ENCODE measurements around the gene PTPN6. TPM values are rescaled to one million over a fixed set of nuclear protein-coding genes. Genes with fewer than 3 reads are reported as not detected.

Gene PTPN6
- total RNA-seq, 2 experiments from 2014 or later, result 79.0 to 83.5 TPM

DNA sequence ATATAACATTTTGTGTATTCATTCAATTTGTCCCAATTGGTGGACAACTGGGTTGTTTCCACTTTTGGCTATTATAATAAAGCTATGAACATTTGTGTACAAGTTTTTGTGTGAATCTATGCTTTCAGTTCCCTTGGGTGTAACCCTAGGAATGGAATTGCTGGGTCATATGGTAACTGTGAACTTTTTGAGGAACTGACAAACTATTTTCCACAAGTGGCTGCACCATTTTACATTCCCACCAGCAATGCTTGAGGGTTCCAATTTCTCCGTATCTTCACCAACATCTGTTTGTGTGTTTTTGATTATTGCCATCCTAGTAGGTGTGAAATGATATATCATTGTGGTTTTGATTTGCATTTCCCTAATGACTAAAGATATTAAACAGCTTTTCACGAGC, 54.2 kb downstream of the PTPN6 start:
- Mint-ChIP-seq H3K27me3 (no peaks in the 10 kb centered on the region), H3K9me3 (no peaks in the 10 kb centered on the region), H3K4me3 (no peak overlapping the region), H3K4me1 (ENCODE audit: low read depth) (peaks cover 17% of the 10 kb centered on the region), H3K27ac (no peak overlapping the region), H3K36me3 (ENCODE audit: low read depth) (peaks cover 58% of the 10 kb centered on the region)
- no peak overlapping the region for H3K27ac ChIP-seq (ENCODE audit: low read depth in 1 of 2, low read length in 2 of 2)
- H3K4me3 ChIP-seq (ENCODE audit: low read length), result no peak overlapping the region
- ChIA-PET CTCF (no interaction called here), POLR2A (no interaction called here)
- no peaks in the 10 kb centered on the region for H3K36me3 ChIP-seq (ENCODE audit: insufficient read depth, low read length)
- H3K9me3 ChIP-seq (ENCODE audit: control insufficient read depth in 1 of 2, insufficient read depth in 1 of 2, low read length in 2 of 2), result no peaks in the 10 kb centered on the region
- H3K27me3 ChIP-seq (ENCODE audit: control insufficient read depth in 1 of 2, insufficient read depth in 2 of 2, low read length in 2 of 2), result no peaks in the 10 kb centered on the region
- DNase-seq, result no peak
- intact Hi-C loops (cut with DNase I, micrococcal nuclease), result no loop called here
- no peak for ATAC-seq (ENCODE audit: poor library complexity)
- TF ChIP-seq, protein P1, sequence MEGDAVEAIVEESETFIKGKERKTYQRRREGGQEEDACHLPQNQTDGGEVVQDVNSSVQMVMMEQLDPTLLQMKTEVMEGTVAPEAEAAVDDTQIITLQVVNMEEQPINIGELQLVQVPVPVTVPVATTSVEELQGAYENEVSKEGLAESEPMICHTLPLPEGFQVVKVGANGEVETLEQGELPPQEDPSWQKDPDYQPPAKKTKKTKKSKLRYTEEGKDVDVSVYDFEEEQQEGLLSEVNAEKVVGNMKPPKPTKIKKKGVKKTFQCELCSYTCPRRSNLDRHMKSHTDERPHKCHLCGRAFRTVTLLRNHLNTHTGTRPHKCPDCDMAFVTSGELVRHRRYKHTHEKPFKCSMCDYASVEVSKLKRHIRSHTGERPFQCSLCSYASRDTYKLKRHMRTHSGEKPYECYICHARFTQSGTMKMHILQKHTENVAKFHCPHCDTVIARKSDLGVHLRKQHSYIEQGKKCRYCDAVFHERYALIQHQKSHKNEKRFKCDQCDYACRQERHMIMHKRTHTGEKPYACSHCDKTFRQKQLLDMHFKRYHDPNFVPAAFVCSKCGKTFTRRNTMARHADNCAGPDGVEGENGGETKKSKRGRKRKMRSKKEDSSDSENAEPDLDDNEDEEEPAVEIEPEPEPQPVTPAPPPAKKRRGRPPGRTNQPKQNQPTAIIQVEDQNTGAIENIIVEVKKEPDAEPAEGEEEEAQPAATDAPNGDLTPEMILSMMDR (IDR thresholded peaks at IDR 0.05), result no peak
- H3K4me1 ChIP-seq (ENCODE audit: insufficient read depth, low read length), result no peaks in the 10 kb centered on the region

DNA sequence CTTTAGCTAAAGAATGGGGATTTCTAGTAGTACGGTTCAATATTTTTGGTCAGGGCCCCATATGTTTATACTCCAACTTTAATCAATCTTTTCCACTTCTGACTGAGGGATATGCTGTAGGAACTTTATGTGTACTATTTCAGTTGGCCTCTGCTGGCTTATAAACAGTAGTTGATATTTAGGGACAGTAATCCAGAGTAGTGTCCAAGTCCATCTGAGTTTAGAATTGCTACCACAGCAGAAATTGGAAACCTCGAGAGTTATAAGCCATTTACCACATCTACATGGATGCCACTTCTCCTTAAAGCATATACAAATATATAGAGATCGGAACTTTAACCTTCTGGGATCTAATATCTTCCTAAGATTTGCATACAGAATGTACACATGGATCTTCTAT, 55.5 kb downstream of the PTPN6 start:
- no peaks in the 10 kb centered on the region for H3K4me1 ChIP-seq (ENCODE audit: insufficient read depth, low read length)
- H3K27ac ChIP-seq (ENCODE audit: low read depth in 1 of 2, low read length in 2 of 2), result no peak overlapping the region
- peaks cover 17% of the 10 kb centered on the region for H3K4me1 Mint-ChIP-seq (ENCODE audit: low read depth)
- peaks cover 55% of the 10 kb centered on the region for H3K36me3 Mint-ChIP-seq (ENCODE audit: low read depth)
- no peaks in the 10 kb centered on the region for H3K27me3 Mint-ChIP-seq
- H3K9me3 Mint-ChIP-seq, result no peaks in the 10 kb centered on the region
- ChIA-PET POLR2A (no interaction called here), CTCF (interaction anchor here (1.0 kb wide), 1 partner anchor 42 kb away, joined by 3 read pairs; no protein-coding TSS in a partner anchor)
- no peak overlapping the region for H3K4me3 ChIP-seq (ENCODE audit: low read length)
- DNase-seq, result no peak
- no peak overlapping the region for H3K4me3 Mint-ChIP-seq
- no peaks in the 10 kb centered on the region for H3K36me3 ChIP-seq (ENCODE audit: insufficient read depth, low read length)
- TF ChIP-seq, protein P1 (IDR thresholded peaks at IDR 0.05), result no peak
- no peak overlapping the region for H3K27ac Mint-ChIP-seq
- no peaks in the 10 kb centered on the region for H3K27me3 ChIP-seq (ENCODE audit: control insufficient read depth in 1 of 2, insufficient read depth in 2 of 2, low read length in 2 of 2)
- ATAC-seq (ENCODE audit: poor library complexity), result no peak
- no peaks in the 10 kb centered on the region for H3K9me3 ChIP-seq (ENCODE audit: control insufficient read depth in 1 of 2, insufficient read depth in 1 of 2, low read length in 2 of 2)
- intact Hi-C loops (cut with DNase I, micrococcal nuclease), result no loop called here

GRCh38 chr12:7008864-7009263, 57.7 kb downstream of the PTPN6 start:
- TF ChIP-seq, protein P1 (IDR thresholded peaks at IDR 0.05), result no peak
- Histone ChIP-seq H3K9me3 (ENCODE audit: control insufficient read depth in 1 of 2, insufficient read depth in 1 of 2, low read length in 2 of 2) (no peaks in the 10 kb centered on the region), H3K4me1 (ENCODE audit: insufficient read depth, low read length) (no peaks in the 10 kb centered on the region), H3K4me3 (ENCODE audit: low read length) (no peak overlapping the region), H3K27ac (ENCODE audit: low read depth in 1 of 2, low read length in 2 of 2) (no peak overlapping the region), H3K36me3 (ENCODE audit: insufficient read depth, low read length) (peaks cover 11% of the 10 kb centered on the region), H3K27me3 (ENCODE audit: control insufficient read depth in 1 of 2, insufficient read depth in 2 of 2, low read length in 2 of 2) (no peaks in the 10 kb centered on the region)
- Mint-ChIP-seq H3K36me3 (ENCODE audit: low read depth) (peaks cover 57% of the 10 kb centered on the region), H3K4me1 (ENCODE audit: low read depth) (peaks cover 17% of the 10 kb centered on the region), H3K27ac (no peak overlapping the region), H3K27me3 (no peaks in the 10 kb centered on the region), H3K4me3 (no peak overlapping the region), H3K9me3 (no peaks in the 10 kb centered on the region)
- intact Hi-C loops (cut with DNase I, micrococcal nuclease), result no loop called here
- ChIA-PET POLR2A (no interaction called here), CTCF (interaction anchor here (1.3 kb wide), 1 partner anchor 126 kb away, joined by 3 read pairs; no protein-coding TSS in a partner anchor)
- DNase-seq, result no peak
- no peak for ATAC-seq (ENCODE audit: poor library complexity)

All from CD4-positive, alpha-beta T cell (primary cell).